Measurements from ENCODE around the gene TNS1.
A peak's percentile ranks its signal among the peaks of the same experiment; 100 is the strongest.

TNS1 gene

GRCh38 chr2:217989221-217989948 is 13.4 kb downstream of the TNS1 start:
- Histone ChIP-seq H3K36me3 (ENCODE audit: control insufficient read depth, insufficient read depth, low read length) (no peaks in the 10 kb centered on the region), H3K9me3 (ENCODE audit: control insufficient read depth, low read length) (no peaks in the 10 kb centered on the region), H3K4me3 (ENCODE audit: insufficient read depth, low read depth, low read length, poor library complexity, severe bottlenecking) (no peak overlapping the region), H3K4me1 (ENCODE audit: control insufficient read depth, insufficient read depth, low read length, poor library complexity, severe bottlenecking) (no peaks in the 10 kb centered on the region), H3K27ac (ENCODE audit: insufficient read depth, low read length, poor library complexity, severe bottlenecking) (no peak overlapping the region), H3K27me3 (replicated peaks; ENCODE audit: control insufficient read depth, insufficient read depth, low read length, poor library complexity, severe bottlenecking) (no peaks in the 10 kb centered on the region)
- no peak for DNase-seq

GRCh38 chr2:217988840-217989204 is 14.0 kb downstream of the TNS1 start:
- Histone ChIP-seq H3K27me3 (replicated peaks; ENCODE audit: control insufficient read depth, insufficient read depth, low read length, poor library complexity, severe bottlenecking) (no peaks in the 10 kb centered on the region), H3K9me3 (ENCODE audit: control insufficient read depth, low read length) (no peaks in the 10 kb centered on the region), H3K27ac (ENCODE audit: insufficient read depth, low read length, poor library complexity, severe bottlenecking) (no peak overlapping the region), H3K4me3 (ENCODE audit: insufficient read depth, low read depth, low read length, poor library complexity, severe bottlenecking) (no peak overlapping the region), H3K4me1 (ENCODE audit: control insufficient read depth, insufficient read depth, low read length, poor library complexity, severe bottlenecking) (no peaks in the 10 kb centered on the region), H3K36me3 (ENCODE audit: control insufficient read depth, insufficient read depth, low read length) (no peaks in the 10 kb centered on the region)
- DNase-seq: no peak

- DNase-seq: peak in 2 of 3 donors; percentile 15 to 23
- H3K27ac ChIP-seq (ENCODE audit: insufficient read depth, low read length, poor library complexity, severe bottlenecking): no peak overlapping the region
- no peak overlapping the region for H3K4me3 ChIP-seq (ENCODE audit: insufficient read depth, low read depth, low read length, poor library complexity, severe bottlenecking)
- no peaks in the 10 kb centered on the region for H3K4me1 ChIP-seq (ENCODE audit: control insufficient read depth, insufficient read depth, low read length, poor library complexity, severe bottlenecking)
- no peaks in the 10 kb centered on the region for H3K36me3 ChIP-seq (ENCODE audit: control insufficient read depth, insufficient read depth, low read length)
- H3K27me3 ChIP-seq (replicated peaks; ENCODE audit: control insufficient read depth, insufficient read depth, low read length, poor library complexity, severe bottlenecking): no peaks in the 10 kb centered on the region
- no peaks in the 10 kb centered on the region for H3K9me3 ChIP-seq (ENCODE audit: control insufficient read depth, low read length)
Measured at GRCh38 chr2:217988014-217988839, 14.6 kb downstream of the TNS1 start.

GRCh38 chr2:217987391-217987790 is 15.4 kb downstream of the TNS1 start:
- DNase-seq: no peak
- Histone ChIP-seq H3K27me3 (replicated peaks; ENCODE audit: control insufficient read depth, insufficient read depth, low read length, poor library complexity, severe bottlenecking) (no peaks in the 10 kb centered on the region), H3K9me3 (ENCODE audit: control insufficient read depth, low read length) (no peaks in the 10 kb centered on the region), H3K4me3 (ENCODE audit: insufficient read depth, low read depth, low read length, poor library complexity, severe bottlenecking) (no peak overlapping the region), H3K36me3 (ENCODE audit: control insufficient read depth, insufficient read depth, low read length) (no peaks in the 10 kb centered on the region), H3K4me1 (ENCODE audit: control insufficient read depth, insufficient read depth, low read length, poor library complexity, severe bottlenecking) (no peaks in the 10 kb centered on the region), H3K27ac (ENCODE audit: insufficient read depth, low read length, poor library complexity, severe bottlenecking) (no peak overlapping the region)

GRCh38 chr2:217986256-217986961 is 16.4 kb downstream of the TNS1 start:
- no peak for DNase-seq
- no peaks in the 10 kb centered on the region for H3K27me3 ChIP-seq (replicated peaks; ENCODE audit: control insufficient read depth, insufficient read depth, low read length, poor library complexity, severe bottlenecking)
- H3K9me3 ChIP-seq (ENCODE audit: control insufficient read depth, low read length): no peaks in the 10 kb centered on the region
- H3K4me1 ChIP-seq (ENCODE audit: control insufficient read depth, insufficient read depth, low read length, poor library complexity, severe bottlenecking): no peaks in the 10 kb centered on the region
- no peaks in the 10 kb centered on the region for H3K36me3 ChIP-seq (ENCODE audit: control insufficient read depth, insufficient read depth, low read length)
- H3K27ac ChIP-seq (ENCODE audit: insufficient read depth, low read length, poor library complexity, severe bottlenecking): no peak overlapping the region
- H3K4me3 ChIP-seq (ENCODE audit: insufficient read depth, low read depth, low read length, poor library complexity, severe bottlenecking): no peak overlapping the region

- no peak for DNase-seq
- Histone ChIP-seq H3K27me3 (replicated peaks; ENCODE audit: control insufficient read depth, insufficient read depth, low read length, poor library complexity, severe bottlenecking) (no peaks in the 10 kb centered on the region), H3K9me3 (ENCODE audit: control insufficient read depth, low read length) (no peaks in the 10 kb centered on the region), H3K4me3 (ENCODE audit: insufficient read depth, low read depth, low read length, poor library complexity, severe bottlenecking) (no peak overlapping the region), H3K36me3 (ENCODE audit: control insufficient read depth, insufficient read depth, low read length) (no peaks in the 10 kb centered on the region), H3K4me1 (ENCODE audit: control insufficient read depth, insufficient read depth, low read length, poor library complexity, severe bottlenecking) (no peaks in the 10 kb centered on the region), H3K27ac (ENCODE audit: insufficient read depth, low read length, poor library complexity, severe bottlenecking) (no peak overlapping the region)
Measured at GRCh38 chr2:217983276-217984233, 19.2 kb downstream of the TNS1 start.

GRCh38 chr2:217981971-217982370 is 20.8 kb downstream of the TNS1 start:
- H3K27ac ChIP-seq (ENCODE audit: insufficient read depth, low read length, poor library complexity, severe bottlenecking): no peak overlapping the region
- H3K36me3 ChIP-seq (ENCODE audit: control insufficient read depth, insufficient read depth, low read length): no peaks in the 10 kb centered on the region
- no peak for DNase-seq
- no peaks in the 10 kb centered on the region for H3K4me1 ChIP-seq (ENCODE audit: control insufficient read depth, insufficient read depth, low read length, poor library complexity, severe bottlenecking)
- H3K4me3 ChIP-seq (ENCODE audit: insufficient read depth, low read depth, low read length, poor library complexity, severe bottlenecking): no peak overlapping the region
- H3K9me3 ChIP-seq (ENCODE audit: control insufficient read depth, low read length): no peaks in the 10 kb centered on the region
- no peaks in the 10 kb centered on the region for H3K27me3 ChIP-seq (replicated peaks; ENCODE audit: control insufficient read depth, insufficient read depth, low read length, poor library complexity, severe bottlenecking)

GRCh38 chr2:217981084-217981730 is 21.6 kb downstream of the TNS1 start:
- H3K4me3 ChIP-seq (ENCODE audit: insufficient read depth, low read depth, low read length, poor library complexity, severe bottlenecking): no peak overlapping the region
- DNase-seq: no peak
- H3K9me3 ChIP-seq (ENCODE audit: control insufficient read depth, low read length): no peaks in the 10 kb centered on the region
- H3K27me3 ChIP-seq (replicated peaks; ENCODE audit: control insufficient read depth, insufficient read depth, low read length, poor library complexity, severe bottlenecking): no peaks in the 10 kb centered on the region
- no peaks in the 10 kb centered on the region for H3K4me1 ChIP-seq (ENCODE audit: control insufficient read depth, insufficient read depth, low read length, poor library complexity, severe bottlenecking)
- H3K27ac ChIP-seq (ENCODE audit: insufficient read depth, low read length, poor library complexity, severe bottlenecking): no peak overlapping the region
- no peaks in the 10 kb centered on the region for H3K36me3 ChIP-seq (ENCODE audit: control insufficient read depth, insufficient read depth, low read length)

GRCh38 chr2:217980591-217980990 is 22.2 kb downstream of the TNS1 start:
- Histone ChIP-seq H3K36me3 (ENCODE audit: control insufficient read depth, insufficient read depth, low read length) (no peaks in the 10 kb centered on the region), H3K27me3 (replicated peaks; ENCODE audit: control insufficient read depth, insufficient read depth, low read length, poor library complexity, severe bottlenecking) (no peaks in the 10 kb centered on the region), H3K4me1 (ENCODE audit: control insufficient read depth, insufficient read depth, low read length, poor library complexity, severe bottlenecking) (no peaks in the 10 kb centered on the region), H3K4me3 (ENCODE audit: insufficient read depth, low read depth, low read length, poor library complexity, severe bottlenecking) (no peak overlapping the region), H3K27ac (ENCODE audit: insufficient read depth, low read length, poor library complexity, severe bottlenecking) (no peak overlapping the region), H3K9me3 (ENCODE audit: control insufficient read depth, low read length) (no peaks in the 10 kb centered on the region)
- DNase-seq: no peak

All from effector memory CD4-positive, alpha-beta T cell (primary cell).